Panc1 (cell line): ENCODE data around the gene DAAM2.

ENCODE experiments used
- POLR2AphosphoS5 ChIP-seq: IDR thresholded peaks from 2 replicates; pipeline ENCODE4 v1.6.1; 2012; ENCODE audit warnings: mild to moderate bottlenecking, low read depth, low read length, moderate library complexity
- SIN3A ChIP-seq: IDR thresholded peaks from 2 replicates; pipeline ENCODE4 v1.6.1; 2012; ENCODE audit warnings: low read depth, mild to moderate bottlenecking, low read length, moderate library complexity, borderline replicate concordance; ENCODE audit not compliant: insufficient read depth
- TCF7L2 ChIP-seq: IDR thresholded peaks from 2 replicates; pipeline ENCODE4 v1.6.1; 2011; ENCODE audit warnings: mild to moderate bottlenecking, low read depth, low read length, inconsistent platforms
- TF ChIP-seq, protein P1 (sequence below): fragments of 450-650 bp; IDR thresholded peaks from 2 replicates; pipeline ENCODE4 v1.5.1; 2017; ENCODE audit warnings: mild to moderate bottlenecking

DNA sequence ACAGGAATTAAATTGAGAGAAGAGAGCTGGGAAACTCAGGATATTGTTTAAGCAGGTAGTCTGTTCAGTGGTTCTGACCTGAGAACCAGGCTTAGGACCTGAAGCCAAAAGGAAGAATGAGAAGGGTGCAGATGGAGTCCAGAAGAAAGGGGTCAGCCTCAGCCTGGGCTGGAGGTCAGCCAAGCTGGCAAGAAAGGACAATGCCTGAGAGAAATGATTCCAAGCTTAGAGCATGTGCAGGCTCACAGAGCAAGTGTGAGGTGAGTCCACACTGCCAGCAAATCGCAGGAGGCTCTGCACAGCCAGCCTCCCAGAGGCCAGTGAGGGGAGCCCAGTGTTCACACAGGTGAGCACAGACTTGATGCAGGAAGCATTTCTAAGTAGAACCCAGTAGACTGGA is 47.3 kb downstream of the DAAM2 start:
- TF ChIP-seq, protein P1, sequence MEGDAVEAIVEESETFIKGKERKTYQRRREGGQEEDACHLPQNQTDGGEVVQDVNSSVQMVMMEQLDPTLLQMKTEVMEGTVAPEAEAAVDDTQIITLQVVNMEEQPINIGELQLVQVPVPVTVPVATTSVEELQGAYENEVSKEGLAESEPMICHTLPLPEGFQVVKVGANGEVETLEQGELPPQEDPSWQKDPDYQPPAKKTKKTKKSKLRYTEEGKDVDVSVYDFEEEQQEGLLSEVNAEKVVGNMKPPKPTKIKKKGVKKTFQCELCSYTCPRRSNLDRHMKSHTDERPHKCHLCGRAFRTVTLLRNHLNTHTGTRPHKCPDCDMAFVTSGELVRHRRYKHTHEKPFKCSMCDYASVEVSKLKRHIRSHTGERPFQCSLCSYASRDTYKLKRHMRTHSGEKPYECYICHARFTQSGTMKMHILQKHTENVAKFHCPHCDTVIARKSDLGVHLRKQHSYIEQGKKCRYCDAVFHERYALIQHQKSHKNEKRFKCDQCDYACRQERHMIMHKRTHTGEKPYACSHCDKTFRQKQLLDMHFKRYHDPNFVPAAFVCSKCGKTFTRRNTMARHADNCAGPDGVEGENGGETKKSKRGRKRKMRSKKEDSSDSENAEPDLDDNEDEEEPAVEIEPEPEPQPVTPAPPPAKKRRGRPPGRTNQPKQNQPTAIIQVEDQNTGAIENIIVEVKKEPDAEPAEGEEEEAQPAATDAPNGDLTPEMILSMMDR: no peak
- no peak for TF ChIP-seq POLR2AphosphoS5
- TF ChIP-seq SIN3A: no peak
- TF ChIP-seq TCF7L2: no peak
